Loucy (cell line): Measurements from ENCODE around the gene CYP21A2.
A peak's percentile ranks its signal among the peaks of the same experiment; 100 is the strongest.

ENCODE experiments used
- H2AFZ ChIP-seq: fragments of 200-600 bp; sonication (generic); 2 replicates; pipeline ENCODE4 v1.6.0; 2016; ENCODE audit warnings: antibody characterized with exemption, mild to moderate bottlenecking, low read length, moderate library complexity
- H3F3A ChIP-seq: fragments of 200-600 bp; 2 replicates; pipeline ENCODE4 v1.6.0; 2016; ENCODE audit warnings: antibody characterized with exemption, low read depth, mild to moderate bottlenecking
- H3K27me3 ChIP-seq: fragments of 200-600 bp; sonication (generic); 2 replicates; pipeline ENCODE4 v1.6.1; 2014; ENCODE audit warnings: low read length, mild to moderate bottlenecking; ENCODE audit not compliant: insufficient read depth, poor library complexity, severe bottlenecking
- H3K36me3 ChIP-seq: fragments of 200-600 bp; sonication (generic); 2 replicates; pipeline ENCODE4 v1.6.1; 2016; ENCODE audit warnings: low read length; ENCODE audit not compliant: insufficient read depth
- H3K4me1 ChIP-seq: fragments of 200-600 bp; sonication (generic); 2 replicates; pipeline ENCODE4 v1.5.1; 2014; ENCODE audit warnings: low read length, mild to moderate bottlenecking; ENCODE audit not compliant: insufficient read depth, poor library complexity, severe bottlenecking
- H3K4me2 ChIP-seq: fragments of 200-600 bp; sonication (generic); 2 replicates; pipeline ENCODE4 v1.6.0; 2014; ENCODE audit warnings: antibody characterized with exemption, low read length, low read depth, mild to moderate bottlenecking; ENCODE audit not compliant: poor library complexity, severe bottlenecking
- H3K4me3 ChIP-seq: fragments of 200-600 bp; sonication (generic); 2 replicates; pipeline ENCODE4 v1.5.1; 2014; ENCODE audit warnings: low read length, mild to moderate bottlenecking, mixed read lengths; ENCODE audit not compliant: poor library complexity, severe bottlenecking
- H3K79me2 ChIP-seq: fragments of 200-600 bp; sonication (generic); 2 replicates; pipeline ENCODE4 v1.6.1; 2014; ENCODE audit warnings: low read length; ENCODE audit not compliant: insufficient read depth
- H3K9ac ChIP-seq: fragments of 200-600 bp; sonication (generic); 2 replicates; pipeline ENCODE4 v1.6.0; 2014; ENCODE audit warnings: mild to moderate bottlenecking, low read depth, low read length, moderate library complexity; ENCODE audit not compliant: poor library complexity, severe bottlenecking
- H3K9me2 ChIP-seq: fragments of 200-600 bp; sonication (generic); replicated peaks from 2 replicates; pipeline ENCODE4 v1.6.1; 2016; ENCODE audit warnings: low read depth, low read length, mixed read lengths
- H3K9me3 ChIP-seq: fragments of 200-600 bp; sonication (generic); 2 replicates; pipeline ENCODE4 v1.6.1; 2014; ENCODE audit warnings: mild to moderate bottlenecking, antibody characterized with exemption, low read length, low read depth; ENCODE audit not compliant: insufficient read depth
- H4K20me1 ChIP-seq: fragments of 200-600 bp; sonication (generic); 2 replicates; pipeline ENCODE4 v1.6.0; 2014; ENCODE audit warnings: antibody characterized with exemption, low read length, mild to moderate bottlenecking; ENCODE audit not compliant: insufficient read depth, poor library complexity, severe bottlenecking
- CTCF ChIP-seq: fragments of 200-600 bp; sonication (generic); conservative IDR thresholded peaks from 2 replicates; pipeline ENCODE4 v1.5.1; 2014; ENCODE audit warnings: mild to moderate bottlenecking, antibody characterized with exemption, low read length
- EZH2phosphoT487 ChIP-seq: fragments of 200-600 bp; IDR thresholded peaks from 2 replicates; pipeline ENCODE4 v1.6.1; 2018; ENCODE audit warnings: antibody characterized with exemption, mild to moderate bottlenecking, moderate library complexity, borderline replicate concordance

Gene CYP21A2

DNA sequence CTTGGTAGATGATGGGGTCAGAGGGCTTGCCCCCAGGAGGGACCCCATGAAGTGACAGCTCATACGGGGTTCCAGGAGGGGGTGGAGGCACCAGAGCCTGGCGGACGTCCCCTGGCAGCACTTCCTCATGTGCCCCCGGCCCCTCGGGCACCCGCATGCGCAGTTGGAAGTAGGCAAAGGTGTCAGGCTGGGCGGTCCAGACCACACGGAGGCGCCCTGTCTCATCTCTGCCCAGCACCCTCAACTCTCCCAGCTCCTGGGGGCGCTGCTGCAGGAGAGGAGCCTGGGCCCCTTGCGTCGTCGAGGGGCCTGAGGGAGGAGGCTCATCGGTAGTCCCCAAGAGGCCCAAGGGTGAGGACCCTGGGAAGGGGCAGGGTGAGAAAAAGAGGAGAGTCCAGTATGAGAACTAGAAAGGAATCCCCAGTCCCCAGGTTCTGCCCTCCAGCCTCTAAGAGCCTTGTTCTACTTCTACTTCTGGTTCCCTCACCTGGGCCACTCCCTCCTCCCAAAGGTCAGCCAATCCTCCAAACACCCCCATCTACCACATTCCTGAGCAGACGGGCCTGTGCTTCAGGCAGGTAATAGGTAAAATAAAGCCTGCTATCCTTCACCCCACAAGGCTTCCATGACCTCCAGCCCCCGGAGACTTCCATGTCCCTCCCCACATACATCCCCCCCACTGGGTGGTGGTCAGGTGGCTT lies 47.7 kb downstream of the CYP21A2 start:
- no peak overlapping the region for H3K4me2 ChIP-seq
- H3K4me1 ChIP-seq, result no peaks in the 10 kb centered on the region
- no peaks in the 10 kb centered on the region for H3K9me3 ChIP-seq
- H4K20me1 ChIP-seq, result no peaks in the 10 kb centered on the region
- no peaks in the 10 kb centered on the region for H3F3A ChIP-seq
- H3K9me2 ChIP-seq, result no peaks in the 10 kb centered on the region
- no peaks in the 10 kb centered on the region for H3K79me2 ChIP-seq
- H3K4me3 ChIP-seq, result no peak overlapping the region
- H3K9ac ChIP-seq, result no peak overlapping the region
- H3K36me3 ChIP-seq, result no peaks in the 10 kb centered on the region
- H2AFZ ChIP-seq, result no peak overlapping the region
- no peaks in the 10 kb centered on the region for H3K27me3 ChIP-seq
- TF ChIP-seq CTCF (no peak), EZH2phosphoT487 (no peak)

- H3K9me2 ChIP-seq, result no peaks in the 10 kb centered on the region
- no peaks in the 10 kb centered on the region for H3K27me3 ChIP-seq
- no peak overlapping the region for H3K9ac ChIP-seq
- H3K4me2 ChIP-seq, result no peak overlapping the region
- H3K4me1 ChIP-seq, result no peaks in the 10 kb centered on the region
- no peaks in the 10 kb centered on the region for H3K36me3 ChIP-seq
- no peaks in the 10 kb centered on the region for H3K79me2 ChIP-seq
- no peak overlapping the region for H2AFZ ChIP-seq
- no peak for TF ChIP-seq CTCF
- no peak for TF ChIP-seq EZH2phosphoT487
- no peaks in the 10 kb centered on the region for H3K9me3 ChIP-seq
- no peak overlapping the region for H3K4me3 ChIP-seq
- no peaks in the 10 kb centered on the region for H3F3A ChIP-seq
- no peaks in the 10 kb centered on the region for H4K20me1 ChIP-seq
Measured at GRCh38 chr6:32086661-32087573, 48.7 kb downstream of the CYP21A2 start.

DNA sequence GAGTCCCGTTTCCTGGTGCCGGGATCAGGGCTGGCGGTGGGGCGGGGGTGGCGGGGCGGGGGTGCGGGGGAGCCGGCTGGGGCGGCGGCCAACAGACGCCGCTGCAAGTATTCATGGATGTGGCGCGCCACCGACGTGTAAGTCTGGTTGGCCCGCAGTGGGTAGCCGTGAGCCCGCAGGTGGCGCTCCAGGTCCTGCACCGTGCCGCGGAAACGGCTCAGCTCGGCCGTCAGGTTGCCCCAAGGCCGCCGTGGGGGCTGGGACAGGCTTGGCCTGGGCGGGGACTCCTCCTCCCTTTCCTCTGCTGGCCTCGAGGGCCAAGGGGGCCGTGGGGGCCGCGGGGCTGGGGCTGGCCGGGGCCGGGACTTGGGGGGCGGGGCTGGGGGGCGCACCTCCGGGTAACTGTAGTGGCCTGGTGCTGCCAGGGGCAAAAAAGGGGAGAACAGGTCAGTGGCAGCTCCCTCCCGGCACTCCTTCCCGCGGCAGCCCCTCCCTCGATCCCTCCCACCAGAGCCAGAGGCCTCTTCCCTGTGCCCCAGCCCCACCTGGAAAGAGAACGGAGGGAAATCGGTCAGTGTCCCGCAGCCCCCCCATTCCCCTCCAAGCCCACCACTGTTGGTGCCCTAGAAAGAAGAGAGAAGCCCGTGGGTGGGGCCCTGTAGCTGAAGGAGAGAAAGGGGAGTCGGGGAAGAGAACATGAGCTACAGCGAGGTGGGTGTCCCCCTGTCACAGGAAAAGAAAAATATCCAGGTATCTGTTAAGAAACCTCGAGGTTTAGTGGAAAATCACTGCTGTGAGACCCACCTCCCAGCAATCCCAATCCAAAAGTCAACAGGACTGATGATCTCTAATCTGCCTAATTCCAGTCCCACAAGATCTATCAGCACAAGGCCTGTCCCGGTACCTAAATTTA lies 49.6 kb downstream of the CYP21A2 start:
- Histone ChIP-seq H3K27me3 (no peaks in the 10 kb centered on the region), H3K36me3 (no peaks in the 10 kb centered on the region), H4K20me1 (no peaks in the 10 kb centered on the region), H3K9ac (no peak overlapping the region), H3K9me3 (no peaks in the 10 kb centered on the region), H3F3A (no peaks in the 10 kb centered on the region), H3K4me2 (no peak overlapping the region), H2AFZ (no peak overlapping the region), H3K9me2 (no peaks in the 10 kb centered on the region), H3K4me1 (no peaks in the 10 kb centered on the region), H3K79me2 (no peaks in the 10 kb centered on the region), H3K4me3 (no peak overlapping the region)
- TF ChIP-seq EZH2phosphoT487 (no peak), CTCF (peak; percentile 35)
